Trophoblast cell (in vitro differentiated cells and primary cell): ENCODE results near the gene SORT1.

Experiments used
- DNase-seq, 2 donors: peaks; one replicate each; pipeline ENCODE4 v3.0.0-alpha.2; 2016
- H2AFZ ChIP-seq: 2 replicates; pipeline ENCODE4 v1.6.1; 2013; ENCODE audit warnings: low read length, moderate library complexity, mild to moderate bottlenecking; ENCODE audit not compliant: insufficient read depth, poor library complexity
- H2AK5ac ChIP-seq: 2 replicates; pipeline ENCODE4 v1.6.1; 2013; ENCODE audit warnings: mild to moderate bottlenecking, low read length
- H2BK120ac ChIP-seq: 2 replicates; pipeline ENCODE4 v1.6.1; 2013; ENCODE audit warnings: low read length, mild to moderate bottlenecking, moderate library complexity; ENCODE audit not compliant: insufficient read depth, poor library complexity
- H2BK12ac ChIP-seq: 2 replicates; pipeline ENCODE4 v1.6.1; 2013; ENCODE audit warnings: mild to moderate bottlenecking, low read length, moderate library complexity
- H2BK5ac ChIP-seq: 2 replicates; pipeline ENCODE4 v1.6.1; 2013; ENCODE audit warnings: low read length, low read depth, moderate library complexity, mild to moderate bottlenecking; ENCODE audit not compliant: poor library complexity
- H3K14ac ChIP-seq: 2 replicates; pipeline ENCODE4 v1.6.1; 2013; ENCODE audit warnings: mild to moderate bottlenecking, low read length
- H3K18ac ChIP-seq: 2 replicates; pipeline ENCODE4 v1.6.1; 2013; ENCODE audit warnings: mild to moderate bottlenecking, low read length
- H3K23ac ChIP-seq: 2 replicates; pipeline ENCODE4 v1.6.1; 2013; ENCODE audit warnings: low read length
- H3K27ac ChIP-seq: 2 replicates; pipeline ENCODE4 v1.5.1; 2013; ENCODE audit warnings: low read depth, mild to moderate bottlenecking, inconsistent platforms, low read length, moderate library complexity
- H3K27me3 ChIP-seq: 2 replicates; pipeline ENCODE4 v1.6.1; 2013; ENCODE audit warnings: inconsistent platforms, mild to moderate bottlenecking, low read length, moderate library complexity; ENCODE audit not compliant: insufficient read depth
- H3K36me3 ChIP-seq, 2 experiments: 1 replicate in 1 of 2; 2 replicates in 1 of 2; pipeline ENCODE4 v1.6.1; 2013; ENCODE audit warnings: low read length in 2 of 2, mild to moderate bottlenecking in 2 of 2, moderate library complexity in 1 of 2; ENCODE audit not compliant: insufficient read depth in 2 of 2, control insufficient read depth in 1 of 2
- H3K4ac ChIP-seq: 2 replicates; pipeline ENCODE4 v1.6.1; 2013; ENCODE audit warnings: low read depth, mild to moderate bottlenecking, low read length, moderate library complexity
- H3K4me1 ChIP-seq, 2 experiments: 1 replicate in 1 of 2; 2 replicates in 1 of 2; pipeline ENCODE4 v1.6.1; 2013; ENCODE audit warnings: low read length in 2 of 2, mild to moderate bottlenecking in 2 of 2, moderate library complexity in 1 of 2; ENCODE audit not compliant: insufficient read depth in 2 of 2, control insufficient read depth in 1 of 2
- H3K4me2 ChIP-seq: 2 replicates; pipeline ENCODE4 v1.6.1; 2013; ENCODE audit warnings: inconsistent platforms, mild to moderate bottlenecking, low read length, moderate library complexity
- H3K4me3 ChIP-seq: 2 replicates; pipeline ENCODE4 v1.5.1; 2013; ENCODE audit warnings: mild to moderate bottlenecking, low read depth, low read length, inconsistent platforms
- H3K79me1 ChIP-seq: one replicate; pipeline ENCODE4 v1.6.1; 2013; ENCODE audit warnings: low read length
- H3K79me2 ChIP-seq: 2 replicates; pipeline ENCODE4 v1.6.1; 2013; ENCODE audit warnings: low read length, mild to moderate bottlenecking; ENCODE audit not compliant: control insufficient read depth, insufficient read depth, poor library complexity
- H3K9ac ChIP-seq: 2 replicates; pipeline ENCODE4 v1.6.1; 2013; ENCODE audit warnings: mild to moderate bottlenecking, low read length
- H3K9me3 ChIP-seq: 2 replicates; pipeline ENCODE4 v1.6.1; 2013; ENCODE audit warnings: low read depth, mild to moderate bottlenecking, control low read depth, inconsistent platforms, low read length; ENCODE audit not compliant: insufficient read depth
- H4K12ac ChIP-seq: 2 replicates; pipeline ENCODE4 v1.6.1; 2013; ENCODE audit warnings: low read depth, mild to moderate bottlenecking, low read length, moderate library complexity
- H4K8ac ChIP-seq: 2 replicates; pipeline ENCODE4 v1.6.1; 2013; ENCODE audit warnings: low read depth, mild to moderate bottlenecking, low read length, moderate library complexity
- H4K91ac ChIP-seq: one replicate; pipeline ENCODE4 v1.6.1; 2013; ENCODE audit warnings: low read depth, mild to moderate bottlenecking, low read length, moderate library complexity
- WGBS: extraction: QIAGEN DNeasy Blood & Tissue Kit; methylation state at CpG from one replicate; pipeline ENCODE4 v1.1.7; 2013; ENCODE audit warnings: missing lambda C conversion rate; ENCODE audit not compliant: insufficient read length, insufficient coverage; ENCODE audit errors: extremely low coverage; 5-methylcytosine and 5-hydroxymethylcytosine counted together

SORT1 gene

GRCh38 chr1:109391157-109391556, 6.6 kb downstream of the SORT1 start:
- no peak for DNase-seq
- no CpG with 5 or more reads among the region's 3 CpGs for WGBS
- no peaks in the 10 kb centered on the region for H3K79me1 ChIP-seq

GRCh38 chr1:109389638-109390341, 7.9 kb downstream of the SORT1 start:
- no peak overlapping the region for H4K12ac ChIP-seq
- no peak overlapping the region for H4K91ac ChIP-seq
- peaks cover 0 to 2% of the 10 kb centered on the region in 2 experiments for H3K36me3 ChIP-seq
- no peak overlapping the region for H3K18ac ChIP-seq
- H4K8ac ChIP-seq, result no peak overlapping the region
- no peak overlapping the region for H3K4me3 ChIP-seq
- H2AK5ac ChIP-seq, result no peak overlapping the region
- no peaks in the 10 kb centered on the region for H3K27me3 ChIP-seq
- H3K4me2 ChIP-seq, result no peak overlapping the region
- no peaks in the 10 kb centered on the region for H3K79me1 ChIP-seq
- H2AFZ ChIP-seq, result no peak overlapping the region
- no peak for DNase-seq
- no peak overlapping the region for H2BK12ac ChIP-seq
- no peak overlapping the region for H3K9ac ChIP-seq
- no peak overlapping the region for H3K23ac ChIP-seq
- H2BK120ac ChIP-seq, result no peak overlapping the region
- H3K4ac ChIP-seq, result peak overlapping the region; percentile 61
- H3K4me1 ChIP-seq, result peaks cover 3 to 5% of the 10 kb centered on the region in 2 experiments
- H3K79me2 ChIP-seq, result peaks cover 17% of the 10 kb centered on the region
- 100% methylated on average over 1 of the region's 5 CpGs for WGBS
- no peak overlapping the region for H2BK5ac ChIP-seq
- H3K14ac ChIP-seq, result no peak overlapping the region
- no peak overlapping the region for H3K27ac ChIP-seq
- no peaks in the 10 kb centered on the region for H3K9me3 ChIP-seq

More at GRCh38 chr1:109391157-109391556, 6.6 kb downstream of the SORT1 start:
- Histone ChIP-seq H3K79me2 (peaks cover 17% of the 10 kb centered on the region), H3K4me3 (no peak overlapping the region), H3K4ac (no peak overlapping the region), H4K91ac (no peak overlapping the region), H2BK12ac (no peak overlapping the region), H2BK5ac (no peak overlapping the region), H3K14ac (no peak overlapping the region), H4K8ac (no peak overlapping the region), H2BK120ac (no peak overlapping the region), H3K4me1 (peaks cover 3 to 5% of the 10 kb centered on the region in 2 experiments), H3K9ac (no peak overlapping the region), H3K9me3 (no peaks in the 10 kb centered on the region), H3K36me3 (peaks cover 0 to 2% of the 10 kb centered on the region in 2 experiments), H3K27me3 (no peaks in the 10 kb centered on the region), H3K18ac (no peak overlapping the region), H4K12ac (no peak overlapping the region), H3K27ac (no peak overlapping the region), H3K4me2 (no peak overlapping the region), H2AK5ac (no peak overlapping the region), H2AFZ (no peak overlapping the region), H3K23ac (no peak overlapping the region)

DNA sequence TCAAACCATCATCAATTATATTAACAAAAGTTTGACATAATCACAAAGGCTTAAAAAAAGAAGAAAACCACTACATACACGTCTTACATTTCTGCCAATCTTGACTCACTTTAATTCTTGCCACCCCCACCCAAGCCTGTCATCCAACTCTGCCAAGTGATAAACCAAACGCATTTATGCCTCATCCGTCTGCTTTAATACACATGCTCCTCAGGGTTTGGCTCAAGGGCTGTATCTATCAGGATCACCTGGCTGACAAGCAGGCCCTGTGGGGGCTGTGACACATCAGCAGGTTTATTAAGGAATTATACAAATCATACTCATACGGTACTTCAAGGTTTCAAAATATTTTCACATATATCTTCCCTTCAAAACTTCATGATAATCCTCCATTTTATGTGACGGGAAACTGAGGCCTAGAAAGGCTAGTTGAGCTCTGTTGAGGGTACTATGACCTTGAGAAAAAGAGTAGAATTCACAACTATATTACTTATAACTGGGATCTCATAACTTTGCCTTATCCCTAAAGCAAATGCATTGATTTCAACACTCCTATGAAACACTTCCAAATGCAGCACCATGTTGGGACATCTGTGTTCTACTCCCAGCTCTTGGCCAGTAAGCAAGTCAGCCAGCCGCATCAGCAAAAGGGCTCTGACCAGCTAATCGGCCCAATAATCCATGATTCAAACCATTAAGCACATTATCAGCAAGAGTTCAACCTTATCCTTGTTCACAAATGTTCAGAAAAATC, 8.7 kb downstream of the SORT1 start:
- Histone ChIP-seq H3K18ac (no peak overlapping the region), H2AFZ (no peak overlapping the region), H3K79me2 (peaks cover 17% of the 10 kb centered on the region), H2AK5ac (no peak overlapping the region), H3K27ac (no peak overlapping the region), H4K12ac (no peak overlapping the region), H3K4ac (peak overlapping the region; percentile 61), H4K91ac (no peak overlapping the region), H2BK12ac (no peak overlapping the region), H3K9me3 (no peaks in the 10 kb centered on the region), H3K9ac (no peak overlapping the region), H3K4me1 (peaks cover 3 to 5% of the 10 kb centered on the region in 2 experiments), H2BK120ac (no peak overlapping the region), H4K8ac (no peak overlapping the region), H3K23ac (no peak overlapping the region), H3K79me1 (no peaks in the 10 kb centered on the region), H3K14ac (no peak overlapping the region), H3K27me3 (no peaks in the 10 kb centered on the region), H2BK5ac (no peak overlapping the region), H3K4me2 (no peak overlapping the region), H3K4me3 (no peak overlapping the region), H3K36me3 (peaks cover 2 to 3% of the 10 kb centered on the region in 2 experiments)
- DNase-seq, result no peak
- WGBS, result no CpG with 5 or more reads among the region's 7 CpGs

GRCh38 chr1:109388208-109388711, 9.5 kb downstream of the SORT1 start:
- Histone ChIP-seq H4K91ac (no peak overlapping the region), H2BK120ac (no peak overlapping the region), H2BK12ac (no peak overlapping the region), H3K9me3 (no peaks in the 10 kb centered on the region), H4K8ac (no peak overlapping the region), H2AK5ac (no peak overlapping the region), H3K27me3 (no peaks in the 10 kb centered on the region), H3K4me3 (no peak overlapping the region), H4K12ac (no peak overlapping the region), H3K79me1 (no peaks in the 10 kb centered on the region), H3K4me2 (no peak overlapping the region), H3K18ac (peak overlapping the region; percentile 33), H3K79me2 (peaks cover 17% of the 10 kb centered on the region), H3K14ac (no peak overlapping the region), H3K23ac (no peak overlapping the region), H3K36me3 (peaks cover 2 to 3% of the 10 kb centered on the region in 2 experiments), H3K4ac (peak overlapping the region; percentile 92), H3K9ac (no peak overlapping the region), H2BK5ac (no peak overlapping the region), H3K4me1 (peaks cover 3 to 10% of the 10 kb centered on the region in 2 experiments), H2AFZ (no peak overlapping the region), H3K27ac (no peak overlapping the region)
- no CpG with 5 or more reads among the region's 5 CpGs for WGBS
- no peak for DNase-seq
